LNCAP (cell line): ENCODE measurements around the gene ZDHHC11.

Source experiments
- CTCF ChIP-seq: fragments of 450-650 bp; IDR thresholded peaks from 2 replicates; pipeline ENCODE4 v1.5.1; 2017; ENCODE audit warnings: mild to moderate bottlenecking

The ZDHHC11 gene

DNA sequence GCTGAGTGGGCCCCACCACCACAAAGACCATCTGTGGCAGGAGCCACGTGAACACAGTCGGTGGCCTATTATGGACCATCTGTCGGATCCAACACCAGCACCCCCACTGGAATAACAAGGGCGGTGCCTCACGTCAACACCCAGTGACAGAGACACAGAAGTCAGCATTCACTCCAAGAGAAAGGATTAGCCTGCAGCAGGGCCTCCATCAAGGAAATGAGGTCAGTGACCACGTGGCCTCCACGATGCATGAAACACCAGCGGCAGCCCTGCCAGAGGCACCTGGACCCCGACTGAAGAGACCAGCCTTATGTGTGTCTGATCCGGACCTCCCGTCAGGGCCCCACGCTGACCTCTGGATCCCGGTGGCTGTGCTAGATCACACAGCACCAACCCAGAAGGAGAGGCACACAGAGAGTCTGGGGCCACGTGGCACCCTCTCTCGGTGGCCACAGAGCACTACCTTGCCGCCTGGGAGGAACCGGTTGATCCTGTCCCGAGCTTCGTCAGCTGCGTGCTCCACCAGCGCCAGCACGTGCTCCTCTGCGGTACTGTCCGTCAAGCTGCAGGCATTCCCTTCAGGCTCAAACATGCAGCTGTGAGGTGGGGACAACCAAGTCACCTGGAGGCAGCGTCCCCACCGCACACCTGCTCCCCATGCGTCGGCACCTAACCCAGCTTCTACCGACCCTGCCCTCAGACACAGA is 32.8 kb upstream of the ZDHHC11 start:
- TF ChIP-seq CTCF, result no peak

DNA sequence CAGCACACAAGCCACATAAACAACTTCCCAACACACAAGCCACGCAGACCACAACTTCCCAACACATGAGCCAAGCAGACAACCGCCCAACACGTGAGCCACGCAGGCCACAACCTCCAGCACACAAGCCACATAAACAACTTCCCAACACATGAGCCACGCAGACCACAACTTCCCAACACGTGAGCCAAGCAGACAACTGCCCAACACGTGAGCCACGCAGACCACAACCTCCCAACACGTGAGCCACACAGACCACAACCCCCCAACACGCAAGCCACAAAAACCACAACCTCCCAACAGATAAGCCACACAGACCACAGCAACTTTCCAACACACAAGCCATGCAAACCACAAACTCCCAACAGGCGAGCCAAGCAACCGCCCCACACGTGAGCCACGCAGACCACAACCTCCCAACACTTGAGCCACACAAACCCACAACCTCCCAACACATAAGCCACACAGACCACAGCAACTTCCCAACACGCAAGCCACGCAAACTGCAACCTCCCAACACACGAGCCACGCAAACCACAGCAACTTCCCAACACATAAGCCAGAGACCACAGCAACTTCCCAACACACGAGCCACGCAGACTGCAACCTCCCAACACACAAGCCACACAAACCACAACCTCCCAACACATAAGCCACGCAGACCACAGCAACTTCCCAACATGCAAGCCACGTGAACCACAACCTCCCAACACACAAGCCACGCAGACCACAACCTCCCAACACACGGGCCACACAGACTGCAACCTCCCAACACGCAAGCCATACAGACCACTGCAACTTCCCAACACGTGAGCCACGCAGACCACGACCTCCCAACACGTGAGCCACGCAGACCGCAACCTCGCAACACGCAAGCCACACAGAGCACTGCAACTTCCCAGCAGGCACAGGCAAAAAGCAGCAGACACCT is 31.7 kb upstream of the ZDHHC11 start:
- TF ChIP-seq CTCF, result no peak

- no peak for TF ChIP-seq CTCF
Measured at GRCh38 chr5:881551-881935, 30.8 kb upstream of the ZDHHC11 start.

GRCh38 chr5:880816-881550 is 30.2 kb upstream of the ZDHHC11 start:
- TF ChIP-seq CTCF, result no peak

GRCh38 chr5:878125-878524 is 27.3 kb upstream of the ZDHHC11 start:
- no peak for TF ChIP-seq CTCF

- no peak for TF ChIP-seq CTCF
Measured at GRCh38 chr5:876398-877365, 25.9 kb upstream of the ZDHHC11 start.

DNA sequence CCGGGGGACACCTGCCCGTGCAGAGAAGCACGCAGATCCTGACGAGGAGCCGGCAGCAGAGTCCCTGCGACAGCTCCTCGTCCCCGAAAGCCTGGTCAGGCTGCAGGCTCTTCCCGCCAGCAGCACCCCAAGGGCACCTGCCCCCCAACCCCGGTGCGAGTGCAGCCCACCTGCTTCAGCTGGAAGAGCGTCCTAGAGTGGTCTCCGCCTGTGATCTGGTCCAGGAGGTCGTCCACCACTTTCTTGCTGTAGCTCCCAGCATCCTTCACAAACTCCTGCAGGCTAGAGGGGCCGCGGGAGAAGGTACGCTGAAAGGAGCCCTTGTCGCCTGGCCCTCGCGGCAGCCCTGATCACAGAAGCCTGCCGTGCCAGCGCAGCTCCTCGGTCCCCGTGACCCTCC is 25.1 kb upstream of the ZDHHC11 start:
- no peak for TF ChIP-seq CTCF
